ENCODE data around the gene MAGEB2. TPM values are rescaled to one million over a fixed set of nuclear protein-coding genes. Genes with fewer than 3 reads are reported as not detected.
"Not testable (repeated sequence)": the region's sequence is repeated elsewhere in the genome, so short reads cannot be mapped to it uniquely, and the experiment has no call there.

MAGEB2 gene, protein sequence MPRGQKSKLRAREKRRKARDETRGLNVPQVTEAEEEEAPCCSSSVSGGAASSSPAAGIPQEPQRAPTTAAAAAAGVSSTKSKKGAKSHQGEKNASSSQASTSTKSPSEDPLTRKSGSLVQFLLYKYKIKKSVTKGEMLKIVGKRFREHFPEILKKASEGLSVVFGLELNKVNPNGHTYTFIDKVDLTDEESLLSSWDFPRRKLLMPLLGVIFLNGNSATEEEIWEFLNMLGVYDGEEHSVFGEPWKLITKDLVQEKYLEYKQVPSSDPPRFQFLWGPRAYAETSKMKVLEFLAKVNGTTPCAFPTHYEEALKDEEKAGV
- total RNA-seq = not detected in 3 replicates

DNA sequence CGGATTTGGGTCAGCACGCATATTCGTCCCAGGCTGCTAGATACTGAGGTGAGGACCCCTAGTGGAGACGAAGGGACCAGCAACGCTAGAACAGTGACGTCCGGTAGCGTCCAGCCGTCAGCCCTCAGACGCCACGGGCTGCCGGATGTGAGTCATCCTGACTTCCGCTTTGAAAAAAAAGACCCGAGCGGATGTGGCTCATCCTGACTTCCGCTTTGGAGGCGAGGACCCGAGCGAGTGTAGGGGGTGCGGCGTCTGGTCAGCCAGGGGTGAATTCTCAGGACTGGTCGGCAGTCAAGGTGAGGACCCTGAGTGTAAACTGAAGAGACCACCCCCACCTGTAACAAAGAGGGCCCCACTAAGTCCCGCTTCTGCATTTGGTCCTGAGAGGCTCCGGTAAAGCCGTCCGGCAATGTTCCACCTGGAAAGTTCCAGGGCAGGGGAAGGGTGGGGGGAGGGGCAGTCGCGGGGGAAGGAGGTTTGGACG lies at the start of gene MAGEB2:
Gene MAGEB2 (plus strand): TSS at position 207 of the 487 bp plus-strand sequence. CDS start 3,018 bp downstream, outside the sequence.
- H3K4me1 Mint-ChIP-seq = no peaks in the 10 kb centered on the region
- H3K36me3 Mint-ChIP-seq = peaks cover 2% of the 10 kb centered on the region
- DNase-seq (ENCODE audit: low spot score in 2 of 2, unreplicated experiment in 2 of 2) = no peak
- peaks cover 4% of the 10 kb centered on the region for H3K9me3 Mint-ChIP-seq
- no peak within 1 kb of the TSS for H3K27ac Mint-ChIP-seq
- H3K4me3 Mint-ChIP-seq = no peak within 1 kb of the TSS
- TF ChIP-seq, protein P1, sequence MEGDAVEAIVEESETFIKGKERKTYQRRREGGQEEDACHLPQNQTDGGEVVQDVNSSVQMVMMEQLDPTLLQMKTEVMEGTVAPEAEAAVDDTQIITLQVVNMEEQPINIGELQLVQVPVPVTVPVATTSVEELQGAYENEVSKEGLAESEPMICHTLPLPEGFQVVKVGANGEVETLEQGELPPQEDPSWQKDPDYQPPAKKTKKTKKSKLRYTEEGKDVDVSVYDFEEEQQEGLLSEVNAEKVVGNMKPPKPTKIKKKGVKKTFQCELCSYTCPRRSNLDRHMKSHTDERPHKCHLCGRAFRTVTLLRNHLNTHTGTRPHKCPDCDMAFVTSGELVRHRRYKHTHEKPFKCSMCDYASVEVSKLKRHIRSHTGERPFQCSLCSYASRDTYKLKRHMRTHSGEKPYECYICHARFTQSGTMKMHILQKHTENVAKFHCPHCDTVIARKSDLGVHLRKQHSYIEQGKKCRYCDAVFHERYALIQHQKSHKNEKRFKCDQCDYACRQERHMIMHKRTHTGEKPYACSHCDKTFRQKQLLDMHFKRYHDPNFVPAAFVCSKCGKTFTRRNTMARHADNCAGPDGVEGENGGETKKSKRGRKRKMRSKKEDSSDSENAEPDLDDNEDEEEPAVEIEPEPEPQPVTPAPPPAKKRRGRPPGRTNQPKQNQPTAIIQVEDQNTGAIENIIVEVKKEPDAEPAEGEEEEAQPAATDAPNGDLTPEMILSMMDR (IDR thresholded peaks at IDR 0.05; ENCODE audit: unreplicated experiment) = no peak
- no peaks in the 10 kb centered on the region for H3K27me3 Mint-ChIP-seq (ENCODE audit: low read depth)

DNA sequence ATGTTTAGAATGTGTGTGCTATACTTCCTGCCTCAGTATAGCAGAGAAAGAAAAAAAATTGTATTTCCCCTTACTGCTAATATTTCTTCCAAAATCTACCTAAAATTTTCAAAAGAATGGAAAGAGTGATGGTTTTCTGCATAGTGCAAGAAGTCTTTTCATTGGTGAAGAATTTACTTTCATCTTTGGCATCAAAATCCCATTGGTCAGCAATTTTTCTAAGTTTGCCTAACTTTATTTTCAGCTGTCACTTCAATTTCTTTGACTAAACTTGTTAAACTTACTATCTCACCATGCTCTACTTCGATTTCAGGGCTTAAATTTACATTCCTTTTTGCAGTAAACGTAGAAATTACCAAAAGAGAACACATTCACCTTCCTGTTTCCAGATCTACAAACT lies 44.5 kb upstream of the MAGEB2 start:
- peaks cover 8% of the 10 kb centered on the region for H3K4me1 Mint-ChIP-seq
- H3K27ac Mint-ChIP-seq = no peak overlapping the region
- H3K9me3 Mint-ChIP-seq = peaks cover 5% of the 10 kb centered on the region
- H3K4me3 Mint-ChIP-seq = no peak overlapping the region
- no peaks in the 10 kb centered on the region for H3K36me3 Mint-ChIP-seq
- TF ChIP-seq, protein P1 (IDR thresholded peaks at IDR 0.05; ENCODE audit: unreplicated experiment) = no peak
- no peak for DNase-seq (ENCODE audit: low spot score in 2 of 2, unreplicated experiment in 2 of 2)
- no peaks in the 10 kb centered on the region for H3K27me3 Mint-ChIP-seq (ENCODE audit: low read depth)

DNA sequence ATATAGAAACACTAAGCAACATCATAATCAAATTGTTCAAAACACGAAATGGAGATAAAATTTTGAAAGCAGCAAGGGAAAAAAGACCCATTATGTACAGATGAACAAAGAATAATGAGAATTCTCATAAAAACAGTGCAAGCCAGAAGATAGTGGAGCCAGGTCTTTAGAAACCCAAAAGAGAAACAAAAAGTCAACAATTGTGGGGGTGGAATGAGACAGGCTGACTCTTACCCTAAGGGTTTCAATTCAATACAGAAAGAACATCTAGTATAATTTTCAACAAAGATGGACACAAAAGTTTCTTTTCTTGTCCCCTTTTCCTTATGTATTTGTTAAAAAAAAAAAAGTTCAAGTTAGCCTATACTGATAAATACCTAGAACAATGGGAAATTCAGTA lies 34.0 kb upstream of the MAGEB2 start:
- Mint-ChIP-seq H3K4me3 (no peak overlapping the region), H3K27me3 (ENCODE audit: low read depth) (no peaks in the 10 kb centered on the region), H3K9me3 (no peaks in the 10 kb centered on the region), H3K36me3 (no peaks in the 10 kb centered on the region), H3K4me1 (peaks cover 2% of the 10 kb centered on the region), H3K27ac (no peak overlapping the region)
- TF ChIP-seq, protein P1 (IDR thresholded peaks at IDR 0.05; ENCODE audit: unreplicated experiment) = no peak
- DNase-seq (ENCODE audit: low spot score in 2 of 2, unreplicated experiment in 2 of 2) = no peak

DNA sequence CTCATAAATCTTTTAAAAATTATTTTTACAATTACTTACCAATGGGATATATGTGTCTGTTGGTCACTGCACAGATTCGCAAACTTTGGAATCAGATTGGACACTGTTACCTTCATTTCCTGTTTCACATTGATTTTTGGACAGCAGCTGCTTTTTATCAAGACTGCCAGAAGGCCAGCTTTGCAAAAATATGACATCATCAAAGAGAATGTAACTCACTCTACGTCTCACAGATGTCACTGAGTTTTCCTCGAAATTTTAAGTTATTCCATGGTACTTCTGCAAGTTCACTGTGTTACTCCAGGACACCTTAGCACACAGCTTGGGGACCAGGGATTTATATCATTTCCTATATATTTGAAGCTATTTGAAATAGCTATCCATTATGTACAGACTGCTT lies 31.8 kb upstream of the MAGEB2 start:
- no peaks in the 10 kb centered on the region for H3K9me3 Mint-ChIP-seq
- TF ChIP-seq, protein P1 (IDR thresholded peaks at IDR 0.05; ENCODE audit: unreplicated experiment) = no peak

DNA sequence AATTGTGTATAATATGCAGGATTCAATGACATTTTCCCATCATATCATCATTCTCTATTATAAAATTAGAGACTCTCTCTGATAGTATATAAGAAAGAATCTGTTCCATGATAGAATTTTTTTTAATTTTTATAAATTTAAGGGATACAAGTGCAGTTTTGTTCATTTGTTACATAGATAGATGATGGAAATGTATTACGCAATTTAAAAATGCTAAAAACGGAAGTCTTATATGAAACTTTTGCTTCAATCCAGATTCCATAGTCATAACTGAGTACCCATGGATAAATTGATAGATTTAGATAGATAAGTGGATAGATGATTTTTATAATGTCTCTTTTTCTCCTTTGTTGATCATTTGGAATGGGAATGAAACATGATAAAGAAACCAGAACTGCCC lies 24.9 kb upstream of the MAGEB2 start:
- Mint-ChIP-seq H3K4me3 (no peak overlapping the region), H3K27me3 (ENCODE audit: low read depth) (no peaks in the 10 kb centered on the region), H3K4me1 (no peaks in the 10 kb centered on the region), H3K9me3 (no peaks in the 10 kb centered on the region), H3K36me3 (no peaks in the 10 kb centered on the region), H3K27ac (no peak overlapping the region)
- DNase-seq (ENCODE audit: low spot score in 2 of 2, unreplicated experiment in 2 of 2) = no peak
- TF ChIP-seq, protein P1 (IDR thresholded peaks at IDR 0.05; ENCODE audit: unreplicated experiment) = no peak

More for the DNA sequence above, 31.8 kb upstream of the MAGEB2 start:
- Mint-ChIP-seq H3K27ac (no peak overlapping the region), H3K27me3 (ENCODE audit: low read depth) (no peaks in the 10 kb centered on the region), H3K4me1 (peaks cover 2% of the 10 kb centered on the region), H3K36me3 (no peaks in the 10 kb centered on the region), H3K4me3 (no peak overlapping the region)
- no peak for DNase-seq (ENCODE audit: low spot score in 2 of 2, unreplicated experiment in 2 of 2)

DNA sequence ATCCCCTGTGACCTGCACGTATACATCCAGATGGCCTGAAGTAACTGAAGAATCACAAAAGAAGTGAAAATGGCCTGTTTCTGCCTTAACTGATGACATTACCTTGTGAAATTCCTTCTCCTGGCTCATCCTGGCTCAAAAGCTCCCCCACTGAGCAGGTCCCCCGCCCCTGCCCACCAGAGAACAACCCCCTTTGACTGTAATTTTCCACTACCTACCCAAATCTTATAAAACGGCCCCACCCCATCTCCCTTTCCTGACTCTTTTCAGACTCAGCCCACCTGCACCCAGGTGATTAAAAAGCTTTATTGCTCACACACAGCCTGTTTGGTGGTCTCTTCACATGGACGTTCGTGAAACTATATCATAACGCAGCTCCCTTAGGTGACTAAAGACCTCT lies 21.5 kb upstream of the MAGEB2 start:
- H3K4me3 Mint-ChIP-seq; H3K4me1 Mint-ChIP-seq; H3K27me3 Mint-ChIP-seq (ENCODE audit: low read depth); DNase-seq (ENCODE audit: low spot score in 2 of 2, unreplicated experiment in 2 of 2); H3K9me3 Mint-ChIP-seq; H3K27ac Mint-ChIP-seq; H3K36me3 Mint-ChIP-seq: not testable (repeated sequence)

Data from mesothelial cell of epicardium (in vitro differentiated cells).